ENCODE measurements around the gene USF1. TPM values are rescaled to one million over a fixed set of nuclear protein-coding genes. Genes with fewer than 3 reads are reported as not detected.
"Not testable (repeated sequence)": the region's sequence is repeated elsewhere in the genome, so short reads cannot be mapped to it uniquely, and the experiment has no call there.

USF1 gene
- total RNA-seq, 1 donor from 2014 or later, result 70.1 TPM

DNA sequence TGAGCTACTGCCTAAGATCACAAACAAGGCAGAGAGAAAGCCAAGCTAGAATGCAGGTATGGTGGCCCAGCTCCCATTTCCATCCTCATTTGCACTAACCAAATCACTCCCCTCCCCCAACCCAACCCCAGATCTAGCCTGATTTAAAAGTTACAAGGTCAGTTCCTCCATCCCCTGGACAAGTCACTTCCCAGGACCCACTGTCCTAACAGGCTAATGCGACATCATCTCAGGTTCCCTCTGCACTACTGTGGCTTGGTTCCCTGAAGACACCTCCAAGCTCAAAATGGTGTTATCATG, 27.2 kb downstream of the USF1 start:
- Histone ChIP-seq H3K4me3 (ENCODE audit: insufficient read depth, low read depth, low read length) (no peak overlapping the region), H3K27me3 (ENCODE audit: insufficient read depth, low read length) (peaks cover 27% of the 10 kb centered on the region), H3K4me1 (ENCODE audit: insufficient read depth, low read length) (peaks cover 12% of the 10 kb centered on the region), H4K20me1 (ENCODE audit: insufficient read depth, low read length) (no peaks in the 10 kb centered on the region), H2AFZ (ENCODE audit: low read depth, low read length) (no peak overlapping the region), H3K9me3 (ENCODE audit: insufficient read depth, low read depth, low read length) (no peaks in the 10 kb centered on the region), H3K79me2 (ENCODE audit: insufficient read depth, low read length) (no peaks in the 10 kb centered on the region), H3K27ac (ENCODE audit: low read depth, low read length) (no peak overlapping the region), H3K9ac (ENCODE audit: low read length) (no peak overlapping the region), H3K36me3 (ENCODE audit: insufficient read depth, low read length) (no peaks in the 10 kb centered on the region), H3K4me2 (ENCODE audit: low read length) (no peak overlapping the region)
- H3K4me1 Mint-ChIP-seq (ENCODE audit: low read depth, unreplicated experiment), result peaks cover 34% of the 10 kb centered on the region
- no peaks in the 10 kb centered on the region for H3K9me3 Mint-ChIP-seq (ENCODE audit: unreplicated experiment)
- TF ChIP-seq, protein P1, sequence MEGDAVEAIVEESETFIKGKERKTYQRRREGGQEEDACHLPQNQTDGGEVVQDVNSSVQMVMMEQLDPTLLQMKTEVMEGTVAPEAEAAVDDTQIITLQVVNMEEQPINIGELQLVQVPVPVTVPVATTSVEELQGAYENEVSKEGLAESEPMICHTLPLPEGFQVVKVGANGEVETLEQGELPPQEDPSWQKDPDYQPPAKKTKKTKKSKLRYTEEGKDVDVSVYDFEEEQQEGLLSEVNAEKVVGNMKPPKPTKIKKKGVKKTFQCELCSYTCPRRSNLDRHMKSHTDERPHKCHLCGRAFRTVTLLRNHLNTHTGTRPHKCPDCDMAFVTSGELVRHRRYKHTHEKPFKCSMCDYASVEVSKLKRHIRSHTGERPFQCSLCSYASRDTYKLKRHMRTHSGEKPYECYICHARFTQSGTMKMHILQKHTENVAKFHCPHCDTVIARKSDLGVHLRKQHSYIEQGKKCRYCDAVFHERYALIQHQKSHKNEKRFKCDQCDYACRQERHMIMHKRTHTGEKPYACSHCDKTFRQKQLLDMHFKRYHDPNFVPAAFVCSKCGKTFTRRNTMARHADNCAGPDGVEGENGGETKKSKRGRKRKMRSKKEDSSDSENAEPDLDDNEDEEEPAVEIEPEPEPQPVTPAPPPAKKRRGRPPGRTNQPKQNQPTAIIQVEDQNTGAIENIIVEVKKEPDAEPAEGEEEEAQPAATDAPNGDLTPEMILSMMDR (IDR thresholded peaks at IDR 0.05; ENCODE audit: insufficient read depth, low read depth, low read length), result no peak
- TF ChIP-seq EZH2 (IDR thresholded peaks at IDR 0.05; ENCODE audit: insufficient read depth, low read length), result no peak
- FAIRE-seq (no peak), DNase-seq (ENCODE audit: low read depth) (no peak)
- no peaks in the 10 kb centered on the region for H3K27me3 Mint-ChIP-seq (ENCODE audit: low read depth, unreplicated experiment)
- peaks cover 2% of the 10 kb centered on the region for H3K36me3 Mint-ChIP-seq (ENCODE audit: low read depth, unreplicated experiment)
- no peak overlapping the region for H3K4me3 Mint-ChIP-seq (ENCODE audit: unreplicated experiment)
- H3K27ac Mint-ChIP-seq (ENCODE audit: unreplicated experiment), result no peak overlapping the region

DNA sequence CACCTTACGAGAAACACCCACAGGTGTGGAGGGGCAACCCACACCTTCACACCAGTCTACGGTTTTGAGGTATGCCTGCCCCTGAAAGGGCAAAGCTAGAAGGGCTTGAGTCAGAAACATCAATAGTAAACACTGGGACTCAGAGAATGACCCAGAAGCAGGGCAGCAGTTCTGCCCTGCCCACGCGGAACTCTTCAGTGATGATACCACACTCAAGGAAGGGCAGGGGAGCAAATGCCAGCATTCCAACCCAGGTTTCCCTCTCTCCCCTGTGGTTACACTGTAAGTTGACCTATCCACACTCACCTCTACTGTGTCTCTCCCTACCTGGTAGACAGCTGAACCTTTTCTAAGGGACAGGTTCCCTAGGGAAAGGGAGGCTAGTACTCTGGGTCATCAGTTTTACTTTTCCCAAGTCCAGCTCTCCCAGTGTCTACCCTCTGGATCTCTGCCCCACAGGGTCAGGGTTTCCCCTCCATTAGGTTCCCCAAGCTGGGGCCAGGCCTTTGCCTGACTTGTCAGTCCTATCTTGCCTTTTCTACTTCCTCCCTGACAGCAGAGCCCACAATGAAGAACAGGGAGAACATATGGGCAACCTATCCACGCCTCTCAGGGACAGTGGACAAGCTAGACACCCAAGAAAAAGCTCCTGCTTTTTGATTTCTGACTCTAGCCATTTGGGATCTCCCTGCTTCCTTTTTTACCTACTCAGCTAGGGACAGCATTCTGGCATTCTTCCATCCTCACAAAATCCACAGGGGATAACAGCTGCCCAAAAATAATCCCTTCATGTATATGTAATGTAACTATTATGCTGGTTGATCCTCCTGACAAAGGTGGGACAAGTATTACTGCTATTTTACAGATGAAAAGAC, 27.8 kb downstream of the USF1 start:
- H3K36me3 ChIP-seq (ENCODE audit: insufficient read depth, low read length), result no peaks in the 10 kb centered on the region
- H3K79me2 ChIP-seq (ENCODE audit: insufficient read depth, low read length), result no peaks in the 10 kb centered on the region
- Mint-ChIP-seq H3K9me3 (ENCODE audit: unreplicated experiment) (no peaks in the 10 kb centered on the region), H3K36me3 (ENCODE audit: low read depth, unreplicated experiment) (peaks cover 2% of the 10 kb centered on the region), H3K27me3 (ENCODE audit: low read depth, unreplicated experiment) (no peaks in the 10 kb centered on the region), H3K4me3 (ENCODE audit: unreplicated experiment) (no peak overlapping the region), H3K4me1 (ENCODE audit: low read depth, unreplicated experiment) (peaks cover 40% of the 10 kb centered on the region), H3K27ac (ENCODE audit: unreplicated experiment) (peak overlapping the region; percentile 69)
- H3K4me2 ChIP-seq (ENCODE audit: low read length), result no peak overlapping the region
- peaks cover 27% of the 10 kb centered on the region for H3K27me3 ChIP-seq (ENCODE audit: insufficient read depth, low read length)
- FAIRE-seq (no peak), DNase-seq (ENCODE audit: low read depth) (no peak)
- H3K27ac ChIP-seq (ENCODE audit: low read depth, low read length), result no peak overlapping the region
- no peaks in the 10 kb centered on the region for H4K20me1 ChIP-seq (ENCODE audit: insufficient read depth, low read length)
- no peak overlapping the region for H2AFZ ChIP-seq (ENCODE audit: low read depth, low read length)
- no peaks in the 10 kb centered on the region for H3K9me3 ChIP-seq (ENCODE audit: insufficient read depth, low read depth, low read length)
- H3K4me1 ChIP-seq (ENCODE audit: insufficient read depth, low read length), result peaks cover 12% of the 10 kb centered on the region
- H3K9ac ChIP-seq (ENCODE audit: low read length), result no peak overlapping the region
- H3K4me3 ChIP-seq (ENCODE audit: insufficient read depth, low read depth, low read length), result no peak overlapping the region
- no peak for TF ChIP-seq EZH2 (IDR thresholded peaks at IDR 0.05; ENCODE audit: insufficient read depth, low read length)

DNA sequence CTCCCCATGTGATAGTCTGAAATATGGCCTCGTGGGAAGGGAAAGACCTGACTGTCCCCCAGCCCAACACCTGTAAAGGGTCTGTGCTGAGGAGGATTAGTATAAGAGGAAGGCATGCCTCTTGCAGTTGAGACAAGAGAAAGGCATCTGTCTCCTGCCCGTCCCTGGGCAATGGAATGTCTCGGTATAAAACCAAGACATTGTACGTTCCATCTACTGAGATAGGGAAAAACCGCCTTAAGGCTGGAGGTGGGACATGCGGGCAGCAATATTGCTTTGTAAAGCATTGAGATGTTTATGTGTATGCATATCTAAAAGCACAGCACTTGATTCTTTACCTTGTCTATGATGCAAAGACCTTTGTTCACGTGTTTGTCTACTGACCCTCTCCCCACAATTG, 28.6 kb downstream of the USF1 start:
- H4K20me1 ChIP-seq (ENCODE audit: insufficient read depth, low read length); H3K9ac ChIP-seq (ENCODE audit: low read length); H3K27ac ChIP-seq (ENCODE audit: low read depth, low read length); H3K4me3 ChIP-seq (ENCODE audit: insufficient read depth, low read depth, low read length); H3K36me3 Mint-ChIP-seq (ENCODE audit: low read depth, unreplicated experiment); H3K9me3 Mint-ChIP-seq (ENCODE audit: unreplicated experiment); DNase-seq (ENCODE audit: low read depth); FAIRE-seq; H3K9me3 ChIP-seq (ENCODE audit: insufficient read depth, low read depth, low read length); H3K27me3 Mint-ChIP-seq (ENCODE audit: low read depth, unreplicated experiment); H3K4me2 ChIP-seq (ENCODE audit: low read length); H3K79me2 ChIP-seq (ENCODE audit: insufficient read depth, low read length); H3K36me3 ChIP-seq (ENCODE audit: insufficient read depth, low read length); H2AFZ ChIP-seq (ENCODE audit: low read depth, low read length); H3K4me3 Mint-ChIP-seq (ENCODE audit: unreplicated experiment): not testable (repeated sequence)
- peak overlapping the region; percentile 69 for H3K27ac Mint-ChIP-seq (ENCODE audit: unreplicated experiment)
- peaks cover 27% of the 10 kb centered on the region for H3K27me3 ChIP-seq (ENCODE audit: insufficient read depth, low read length)
- peaks cover 12% of the 10 kb centered on the region for H3K4me1 ChIP-seq (ENCODE audit: insufficient read depth, low read length)
- H3K4me1 Mint-ChIP-seq (ENCODE audit: low read depth, unreplicated experiment), result peaks cover 42% of the 10 kb centered on the region

DNA sequence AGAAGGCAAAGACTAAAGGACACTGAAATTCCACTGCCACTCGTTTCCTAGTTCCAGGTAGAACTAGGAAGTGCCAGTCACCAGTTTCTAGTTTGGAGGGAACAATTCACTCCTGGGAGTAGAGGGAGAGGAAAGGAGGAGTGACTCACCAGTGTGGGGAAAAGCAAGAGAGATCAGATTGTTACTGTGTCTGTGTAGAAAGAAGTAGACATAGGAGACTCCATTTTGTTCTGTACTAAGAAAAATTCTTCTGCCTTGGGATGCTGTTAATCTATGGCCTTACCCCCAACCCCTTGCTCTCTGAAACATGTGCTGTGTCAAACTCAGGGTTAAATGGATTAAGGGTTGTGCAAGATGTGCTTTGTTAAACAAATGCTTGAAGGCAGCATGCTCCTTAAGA, 29.1 kb downstream of the USF1 start:
- H3K4me1 ChIP-seq (ENCODE audit: insufficient read depth, low read length), result peaks cover 12% of the 10 kb centered on the region
- not testable (repeated sequence) for H4K20me1 ChIP-seq (ENCODE audit: insufficient read depth, low read length); H3K36me3 Mint-ChIP-seq (ENCODE audit: low read depth, unreplicated experiment); H3K4me3 Mint-ChIP-seq (ENCODE audit: unreplicated experiment); H2AFZ ChIP-seq (ENCODE audit: low read depth, low read length); H3K27ac ChIP-seq (ENCODE audit: low read depth, low read length); H3K36me3 ChIP-seq (ENCODE audit: insufficient read depth, low read length); H3K79me2 ChIP-seq (ENCODE audit: insufficient read depth, low read length); H3K9me3 ChIP-seq (ENCODE audit: insufficient read depth, low read depth, low read length); FAIRE-seq; DNase-seq (ENCODE audit: low read depth); H3K4me2 ChIP-seq (ENCODE audit: low read length); H3K9ac ChIP-seq (ENCODE audit: low read length); H3K9me3 Mint-ChIP-seq (ENCODE audit: unreplicated experiment); H3K27me3 Mint-ChIP-seq (ENCODE audit: low read depth, unreplicated experiment); H3K4me3 ChIP-seq (ENCODE audit: insufficient read depth, low read depth, low read length)
- Mint-ChIP-seq H3K27ac (ENCODE audit: unreplicated experiment) (peak overlapping the region; percentile 89), H3K4me1 (ENCODE audit: low read depth, unreplicated experiment) (peaks cover 42% of the 10 kb centered on the region)
- H3K27me3 ChIP-seq (ENCODE audit: insufficient read depth, low read length), result peaks cover 27% of the 10 kb centered on the region

Measured in astrocyte (in vitro differentiated cells and primary cell).